Muscle of leg (tissue), 11 donors: ENCODE results near the gene HCAR2. TPM values are rescaled to one million over a fixed set of nuclear protein-coding genes. Genes with fewer than 3 reads are reported as not detected.

ENCODE experiments used
- DNase-seq: peaks from one replicate; pipeline ENCODE4 v3.0.0; 2013
- H3K27ac ChIP-seq: one replicate; pipeline ENCODE4 v1.5.1; 2013; ENCODE audit warnings: mild to moderate bottlenecking, low read length, control low read depth
- H3K27me3 ChIP-seq: one replicate; pipeline ENCODE4 v1.6.1; 2013; ENCODE audit warnings: low read length; ENCODE audit not compliant: control insufficient read depth, insufficient read depth
- H3K36me3 ChIP-seq: one replicate; pipeline ENCODE4 v1.6.1; 2013; ENCODE audit warnings: low read length; ENCODE audit not compliant: control insufficient read depth, insufficient read depth
- H3K4me1 ChIP-seq: one replicate; pipeline ENCODE4 v1.6.1; 2013; ENCODE audit warnings: low read length; ENCODE audit not compliant: control insufficient read depth, insufficient read depth
- H3K4me3 ChIP-seq: one replicate; pipeline ENCODE4 v1.5.1; 2013; ENCODE audit warnings: low read length, control low read depth
- H3K9me3 ChIP-seq: replicated peaks from 2 replicates; pipeline ENCODE4 v1.6.1; 2013; ENCODE audit warnings: low read depth, low read length; ENCODE audit not compliant: control insufficient read depth
- WGBS: methylation state at CpG from one replicate; pipeline ENCODE4 v1.1.5; 2013; ENCODE audit warnings: missing lambda C conversion rate; ENCODE audit not compliant: insufficient coverage; 5-methylcytosine and 5-hydroxymethylcytosine counted together
- polyA plus RNA-seq, 8 donors: library from polyadenylated mRNA; unstranded; fragments of 120-200 nt; gene quantifications; one replicate each; pipeline versions ENCODE4 v1.2.1 to v1.2.3, GENCODE V29; 2013; ENCODE audit warnings: inconsistent platforms in 1 of 8, low replicate concordance in 1 of 8; ENCODE audit not compliant: insufficient read length in 8 of 8, insufficient read depth in 1 of 8
- total RNA-seq: library from RNA; stranded (reverse); fragments of 120-200 nt; gene quantifications from one replicate; pipeline ENCODE4 v1.2.4, GENCODE V29; 2013

The HCAR2 gene
- total and polyA plus RNA-seq, 9 donors: 0.06 to 1.7 (median 0.17) TPM; not detected in 3

DNA sequence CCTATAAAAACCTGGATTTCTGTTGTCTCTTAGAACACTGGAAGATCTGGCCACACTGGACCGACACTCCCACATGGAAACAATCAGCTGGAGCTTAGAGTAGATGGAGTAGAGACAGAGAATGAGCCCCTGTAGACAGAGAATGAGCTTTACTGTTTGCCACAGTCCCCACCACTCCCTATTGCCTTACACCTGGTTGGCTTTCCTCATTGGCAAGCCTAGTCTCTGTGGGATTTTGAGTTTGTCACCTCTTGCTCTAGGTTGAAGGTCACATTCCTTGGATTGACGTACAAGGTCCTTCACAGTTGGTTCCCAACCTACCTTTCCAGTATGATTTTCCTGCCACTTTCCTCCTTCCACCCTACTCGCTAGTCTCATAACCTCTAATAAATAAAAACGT, 29.5 kb upstream of the HCAR2 start:
- peaks cover 3% of the 10 kb centered on the region for H3K4me1 ChIP-seq
- DNase-seq: no peak
- H3K27ac ChIP-seq: no peak overlapping the region
- H3K36me3 ChIP-seq: no peaks in the 10 kb centered on the region
- peaks cover 3% of the 10 kb centered on the region for H3K27me3 ChIP-seq
- H3K4me3 ChIP-seq: no peak overlapping the region
- 88% methylated on average over 3 of the region's 4 CpGs for WGBS
- no peaks in the 10 kb centered on the region for H3K9me3 ChIP-seq

DNA sequence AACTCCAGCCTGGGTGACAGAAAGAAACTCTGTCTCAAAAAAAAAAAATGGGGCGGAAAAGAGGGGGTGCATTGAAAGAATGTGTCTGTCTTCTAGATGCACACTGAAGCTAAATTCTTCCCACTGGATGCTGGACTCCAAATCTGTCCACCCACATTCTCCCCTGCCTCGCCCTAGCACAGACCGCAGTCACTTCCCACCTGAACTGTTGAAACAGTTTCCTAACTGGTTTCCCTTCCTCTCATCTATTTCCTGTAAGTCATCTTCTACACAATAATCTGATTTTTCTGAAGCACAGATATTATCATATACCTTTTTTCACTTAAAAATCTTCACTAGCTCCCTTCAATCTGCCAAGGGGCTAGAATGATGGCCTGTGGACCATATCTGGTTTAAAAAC, 29.0 kb upstream of the HCAR2 start:
- no peak overlapping the region for H3K27ac ChIP-seq

DNA sequence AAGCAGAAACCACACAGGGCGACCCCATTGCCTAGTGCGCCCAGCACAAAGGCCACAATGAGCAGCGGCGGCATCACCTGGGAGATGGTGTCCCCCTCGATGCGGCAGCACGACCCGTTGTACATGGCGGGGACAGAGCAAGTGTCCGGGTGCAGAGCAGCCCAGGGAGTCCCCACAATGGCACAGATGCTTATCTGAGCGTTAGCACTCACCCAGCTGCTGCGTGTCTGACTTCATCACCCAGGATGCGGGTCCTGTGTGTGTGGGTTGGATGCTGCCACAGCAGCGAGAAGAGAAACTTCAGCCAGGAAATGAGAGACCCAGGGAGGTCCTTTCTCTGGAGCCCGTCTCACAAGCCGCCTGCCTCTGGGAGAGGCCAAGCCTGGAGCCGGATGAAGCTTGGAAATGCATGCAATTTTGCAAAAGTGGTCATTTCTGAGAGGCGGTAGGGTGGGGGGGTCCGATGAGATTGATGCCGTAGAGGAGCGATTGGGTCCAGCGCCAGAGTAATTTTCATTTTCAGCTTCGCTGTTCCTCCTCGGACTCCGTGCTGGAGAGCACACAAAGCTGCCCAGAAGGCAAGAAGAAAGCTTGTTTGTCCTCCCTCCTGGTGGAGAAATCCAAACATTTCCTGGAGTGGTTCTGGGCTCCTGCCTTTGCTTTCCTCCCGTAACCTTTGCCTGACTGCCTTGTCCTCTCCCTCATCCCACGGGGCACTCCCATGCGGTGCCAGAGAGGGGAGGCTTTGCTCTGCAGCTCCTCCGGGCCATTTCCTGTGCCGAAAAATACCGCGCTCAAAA, 27.3 kb upstream of the HCAR2 start, which contains the start of gene HCAR1:
HCAR1 (minus strand) TSS at position 630 of the 800 bp plus-strand sequence; CDS start at position 125, 505 bp downstream.
- Histone ChIP-seq H3K4me1 (peaks cover 3% of the 10 kb centered on the region), H3K27me3 (peaks cover 3% of the 10 kb centered on the region), H3K27ac (no peak within 1 kb of the TSS), H3K36me3 (no peaks in the 10 kb centered on the region), H3K9me3 (no peaks in the 10 kb centered on the region), H3K4me3 (peak within 1 kb of the TSS; percentile 13)
- 75% methylated on average over 25 of the region's 32 CpGs for WGBS
- DNase-seq: no peak

More for the DNA sequence above, 29.0 kb upstream of the HCAR2 start:
- peaks cover 3% of the 10 kb centered on the region for H3K27me3 ChIP-seq
- no peak overlapping the region for H3K4me3 ChIP-seq
- H3K4me1 ChIP-seq: peaks cover 3% of the 10 kb centered on the region
- no peaks in the 10 kb centered on the region for H3K36me3 ChIP-seq
- no peak for DNase-seq
- H3K9me3 ChIP-seq: no peaks in the 10 kb centered on the region
- 83% methylated on average over 2 of the region's 3 CpGs for WGBS

- WGBS: 89% methylated on average over 27 of the region's 27 CpGs
- H3K4me3 ChIP-seq: no peak overlapping the region
- no peak overlapping the region for H3K27ac ChIP-seq
- no peaks in the 10 kb centered on the region for H3K36me3 ChIP-seq
- DNase-seq: no peak
- H3K27me3 ChIP-seq: peaks cover 3% of the 10 kb centered on the region
- H3K4me1 ChIP-seq: peaks cover 3% of the 10 kb centered on the region
- no peaks in the 10 kb centered on the region for H3K9me3 ChIP-seq
These were observed 26.5 kb upstream of the HCAR2 start for GRCh38 chr12:122729583-122730214.

GRCh38 chr12:122726080-122726558, 23.0 kb upstream of the HCAR2 start:
- peak; percentile 28 for DNase-seq
- H3K36me3 ChIP-seq: no peaks in the 10 kb centered on the region
- no CpG with 5 or more reads among the region's 5 CpGs for WGBS
- peak overlapping the region; percentile 47 for H3K27ac ChIP-seq
- peaks cover 3% of the 10 kb centered on the region for H3K4me1 ChIP-seq
- H3K4me3 ChIP-seq: no peak overlapping the region
- no peaks in the 10 kb centered on the region for H3K9me3 ChIP-seq
- H3K27me3 ChIP-seq: peaks cover 3% of the 10 kb centered on the region

GRCh38 chr12:122725452-122726079, 22.4 kb upstream of the HCAR2 start:
- 87% methylated on average over 3 of the region's 6 CpGs for WGBS
- DNase-seq: no peak

GRCh38 chr12:122724641-122725243, 21.6 kb upstream of the HCAR2 start:
- Histone ChIP-seq H3K9me3 (no peaks in the 10 kb centered on the region), H3K36me3 (no peaks in the 10 kb centered on the region), H3K4me1 (no peaks in the 10 kb centered on the region), H3K4me3 (no peak overlapping the region), H3K27me3 (no peaks in the 10 kb centered on the region), H3K27ac (no peak overlapping the region)
- DNase-seq: no peak
- WGBS: 91% methylated on average over 8 of the region's 12 CpGs

More at GRCh38 chr12:122725452-122726079, 22.4 kb upstream of the HCAR2 start:
- Histone ChIP-seq H3K4me1 (peaks cover 3% of the 10 kb centered on the region), H3K4me3 (no peak overlapping the region), H3K36me3 (no peaks in the 10 kb centered on the region), H3K27ac (peak overlapping the region; percentile 47), H3K9me3 (no peaks in the 10 kb centered on the region), H3K27me3 (peaks cover 2% of the 10 kb centered on the region)

DNA sequence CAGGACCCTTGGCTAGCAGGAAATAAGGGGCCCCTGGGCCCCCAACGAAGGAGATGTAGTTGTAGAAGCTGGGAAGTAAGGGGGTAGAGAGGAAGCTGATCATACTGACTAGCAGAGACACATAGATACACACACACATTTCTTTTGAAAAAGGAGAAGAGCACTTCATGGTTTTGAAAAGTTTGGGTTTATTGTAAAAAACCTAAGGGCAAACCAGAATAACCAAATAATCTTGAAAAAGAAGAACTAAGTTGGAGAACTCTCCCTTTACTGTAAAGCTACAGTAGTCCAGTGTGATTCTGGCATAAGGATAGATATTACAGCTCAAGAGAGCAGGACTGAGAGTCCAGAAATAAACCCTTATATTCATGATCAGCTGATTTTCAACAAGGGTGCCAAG, 19.2 kb upstream of the HCAR2 start:
- H3K27ac ChIP-seq: no peak overlapping the region
- H3K27me3 ChIP-seq: no peaks in the 10 kb centered on the region
- H3K4me3 ChIP-seq: no peak overlapping the region
- no peaks in the 10 kb centered on the region for H3K9me3 ChIP-seq
- WGBS: no CpG with 5 or more reads among the region's 1 CpG
- no peaks in the 10 kb centered on the region for H3K4me1 ChIP-seq
- DNase-seq: no peak
- no peaks in the 10 kb centered on the region for H3K36me3 ChIP-seq

- WGBS: 78% methylated on average over 7 of the region's 11 CpGs
- H3K4me3 ChIP-seq: no peak overlapping the region
- no peaks in the 10 kb centered on the region for H3K27me3 ChIP-seq
- DNase-seq: no peak
- no peak overlapping the region for H3K27ac ChIP-seq
- H3K4me1 ChIP-seq: no peaks in the 10 kb centered on the region
- H3K36me3 ChIP-seq: no peaks in the 10 kb centered on the region
- no peaks in the 10 kb centered on the region for H3K9me3 ChIP-seq
These were observed 17.9 kb upstream of the HCAR2 start for GRCh38 chr12:122721057-122721545.
